BLaER1 (cell line): ENCODE results near the gene PXMP4.
A peak's percentile ranks its signal among the peaks of the same experiment; 100 is the strongest.

ENCODE experiments used
- H3K27ac ChIP-seq: shearing (Covaris generic); formaldehyde crosslinking; 2 replicates; pipeline ENCODE4 v1.8.1; 2022
- H3K27me3 ChIP-seq: shearing (Covaris generic); formaldehyde crosslinking; 2 replicates; pipeline ENCODE4 v1.8.1; 2022
- H3K36me3 ChIP-seq: shearing (Covaris generic); formaldehyde crosslinking; 2 replicates; pipeline ENCODE4 v1.8.1; 2022
- H3K4me1 ChIP-seq: shearing (Covaris generic); formaldehyde crosslinking; 2 replicates; pipeline ENCODE4 v1.8.1; 2022
- H3K4me2 ChIP-seq: shearing (Covaris generic); formaldehyde crosslinking; 2 replicates; pipeline ENCODE4 v1.8.1; 2022
- H3K4me3 ChIP-seq: shearing (Covaris generic); formaldehyde crosslinking; 2 replicates; pipeline ENCODE4 v1.8.1; 2022
- H3K9ac ChIP-seq: shearing (Covaris generic); formaldehyde crosslinking; 2 replicates; pipeline ENCODE4 v1.8.1; 2022
- H3K9me3 ChIP-seq: shearing (Covaris generic); formaldehyde crosslinking; 2 replicates; pipeline ENCODE4 v1.8.1; 2022
- H4K20me1 ChIP-seq: shearing (Covaris generic); formaldehyde crosslinking; 2 replicates; pipeline ENCODE4 v1.8.1; 2022
- Cebpa-rat ChIP-seq: shearing (Covaris generic); IDR thresholded peaks from 2 replicates; pipeline ENCODE4 v1.8.1; 2022

PXMP4 gene

GRCh38 chr20:33686100-33686983 lies 33.8 kb downstream of the PXMP4 start, which contains the start of gene E2F1:
TSS of gene E2F1 (minus strand) at chr20:33686385. CDS start at chr20:33686264, 121 bp downstream.
- peak within 1 kb of the TSS; percentile 98 for H3K27ac ChIP-seq
- no peaks in the 10 kb centered on the region for H3K9me3 ChIP-seq
- peak within 1 kb of the TSS; percentile 97 for H3K9ac ChIP-seq
- peaks cover 90% of the 10 kb centered on the region for H3K4me1 ChIP-seq
- peak within 1 kb of the TSS; percentile 96 for H3K4me2 ChIP-seq
- peaks cover 13% of the 10 kb centered on the region for H3K36me3 ChIP-seq
- no peaks in the 10 kb centered on the region for H3K27me3 ChIP-seq
- H3K4me3 ChIP-seq, result peak within 1 kb of the TSS; percentile 92
- no peak for TF ChIP-seq Cebpa-rat
- H4K20me1 ChIP-seq, result peaks cover 40% of the 10 kb centered on the region

DNA sequence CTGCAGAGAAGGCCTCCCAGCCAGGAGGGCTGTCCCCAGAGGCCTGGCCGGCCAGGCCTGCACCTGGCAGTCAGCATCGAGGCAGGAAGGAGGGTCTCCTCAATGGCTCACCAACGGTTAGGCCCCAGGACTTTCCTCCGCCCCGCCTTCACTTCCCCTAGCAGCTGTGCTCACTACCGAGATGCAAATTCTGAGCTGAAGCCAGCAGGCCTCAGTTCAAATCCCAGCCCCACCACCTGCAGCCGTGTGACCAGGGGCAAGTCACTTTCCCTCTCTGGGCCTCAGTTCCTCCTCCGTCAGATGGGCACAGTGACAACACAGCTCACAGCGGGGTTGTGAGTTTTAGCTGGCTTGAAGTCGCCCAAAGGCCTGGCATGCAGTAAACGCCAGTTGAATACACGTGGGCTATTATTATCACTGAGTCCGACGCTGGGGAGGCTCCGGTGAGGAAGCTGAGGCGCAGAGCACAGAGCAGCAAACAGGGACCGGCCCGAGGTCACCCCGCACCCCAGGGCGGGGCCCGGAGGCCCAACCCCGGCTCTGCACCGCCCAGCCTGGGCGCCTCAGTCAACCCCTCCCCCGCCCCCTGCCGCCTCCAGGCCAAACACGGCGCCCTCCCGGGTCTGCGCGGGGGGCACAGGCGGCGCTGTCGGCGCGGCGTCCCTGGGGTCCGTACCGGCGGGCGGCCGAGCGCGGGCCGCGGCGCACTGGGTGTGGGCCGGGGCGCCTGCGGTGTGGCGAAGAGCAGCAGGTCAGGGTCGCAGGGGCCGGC lies 34.6 kb downstream of the PXMP4 start:
- Histone ChIP-seq H3K27me3 (no peaks in the 10 kb centered on the region), H3K9ac (peak overlapping the region; percentile 97), H3K4me1 (peaks cover 90% of the 10 kb centered on the region), H3K27ac (peak overlapping the region; percentile 98), H3K9me3 (no peaks in the 10 kb centered on the region), H3K4me3 (peak overlapping the region; percentile 92), H3K4me2 (peak overlapping the region; percentile 96), H4K20me1 (peaks cover 49% of the 10 kb centered on the region), H3K36me3 (peaks cover 21% of the 10 kb centered on the region)
- no peak for TF ChIP-seq Cebpa-rat

- Histone ChIP-seq H3K27ac (peak overlapping the region; percentile 98), H3K9me3 (no peaks in the 10 kb centered on the region), H3K9ac (peak overlapping the region; percentile 97), H3K36me3 (peaks cover 29% of the 10 kb centered on the region), H4K20me1 (peaks cover 56% of the 10 kb centered on the region), H3K4me1 (peaks cover 91% of the 10 kb centered on the region), H3K4me3 (peak overlapping the region; percentile 92), H3K4me2 (peak overlapping the region; percentile 96), H3K27me3 (no peaks in the 10 kb centered on the region)
- TF ChIP-seq Cebpa-rat, result no peak
Observed at GRCh38 chr20:33684533-33685327, 35.4 kb downstream of the PXMP4 start.

GRCh38 chr20:33681728-33682353 lies 38.3 kb downstream of the PXMP4 start:
- Histone ChIP-seq H3K27me3 (no peaks in the 10 kb centered on the region), H3K9me3 (no peaks in the 10 kb centered on the region), H3K9ac (peak overlapping the region; percentile 72), H3K36me3 (peaks cover 57% of the 10 kb centered on the region), H3K4me1 (peaks cover 76% of the 10 kb centered on the region), H3K4me2 (peak overlapping the region; percentile 96), H3K27ac (peak overlapping the region; percentile 98), H4K20me1 (peaks cover 84% of the 10 kb centered on the region), H3K4me3 (no peak overlapping the region)
- no peak for TF ChIP-seq Cebpa-rat

GRCh38 chr20:33681288-33681687 lies 38.8 kb downstream of the PXMP4 start:
- peaks cover 88% of the 10 kb centered on the region for H4K20me1 ChIP-seq
- H3K27ac ChIP-seq, result peak overlapping the region; percentile 54; the same call in 1 of the 2 replicates
- 0 out of 2 replicates have a peak overlapping the region, but pooled peaks have one; percentile 35 for H3K9ac ChIP-seq
- H3K9me3 ChIP-seq, result no peaks in the 10 kb centered on the region
- H3K27me3 ChIP-seq, result no peaks in the 10 kb centered on the region
- H3K4me3 ChIP-seq, result no peak overlapping the region
- H3K36me3 ChIP-seq, result peaks cover 62% of the 10 kb centered on the region
- TF ChIP-seq Cebpa-rat, result no peak
- H3K4me2 ChIP-seq, result peak overlapping the region; percentile 62
- H3K4me1 ChIP-seq, result peaks cover 72% of the 10 kb centered on the region

GRCh38 chr20:33680686-33681085 lies 39.4 kb downstream of the PXMP4 start:
- H3K36me3 ChIP-seq, result peaks cover 68% of the 10 kb centered on the region
- H3K4me2 ChIP-seq, result peak overlapping the region; percentile 62
- peaks cover 74% of the 10 kb centered on the region for H3K4me1 ChIP-seq
- H3K4me3 ChIP-seq, result no peak overlapping the region
- H3K9ac ChIP-seq, result 0 out of 2 replicates have a peak overlapping the region, but pooled peaks have one; percentile 12
- no peaks in the 10 kb centered on the region for H3K27me3 ChIP-seq
- TF ChIP-seq Cebpa-rat, result no peak
- H3K9me3 ChIP-seq, result no peaks in the 10 kb centered on the region
- peaks cover 94% of the 10 kb centered on the region for H4K20me1 ChIP-seq
- H3K27ac ChIP-seq, result peak overlapping the region; percentile 54; the same call in 1 of the 2 replicates

- Histone ChIP-seq H3K4me2 (peak overlapping the region; percentile 62), H3K27ac (peak overlapping the region; percentile 53), H3K36me3 (peaks cover 72% of the 10 kb centered on the region), H3K4me3 (no peak overlapping the region), H4K20me1 (peaks cover 97% of the 10 kb centered on the region), H3K27me3 (no peaks in the 10 kb centered on the region), H3K9me3 (no peaks in the 10 kb centered on the region), H3K4me1 (peaks cover 75% of the 10 kb centered on the region), H3K9ac (peak overlapping the region; percentile 56)
- TF ChIP-seq Cebpa-rat, result no peak
Observed at GRCh38 chr20:33679758-33680485, 40.2 kb downstream of the PXMP4 start.

GRCh38 chr20:33677991-33678702 lies 42.0 kb downstream of the PXMP4 start:
- peaks cover 70% of the 10 kb centered on the region for H3K4me1 ChIP-seq
- H3K27ac ChIP-seq, result no peak overlapping the region

More at GRCh38 chr20:33677991-33678702, 42.0 kb downstream of the PXMP4 start:
- Histone ChIP-seq H3K9ac (no peak overlapping the region), H4K20me1 (peaks cover 84% of the 10 kb centered on the region), H3K27me3 (no peaks in the 10 kb centered on the region), H3K36me3 (peaks cover 67% of the 10 kb centered on the region), H3K4me2 (no peak overlapping the region), H3K4me3 (no peak overlapping the region), H3K9me3 (no peaks in the 10 kb centered on the region)
- no peak for TF ChIP-seq Cebpa-rat
